Cerebellar nuclear complex (tissue), 1 donor: ENCODE data around the gene GET3.
A peak's percentile ranks its signal among the peaks of the same experiment; 100 is the strongest.
"Not testable (repeated sequence)": the region's sequence is repeated elsewhere in the genome, so short reads cannot be mapped to it uniquely, and the experiment has no call there.

ENCODE experiments used
- DNase-seq, 2 experiments: peaks; one replicate each; lab custom pipeline; 2025; lab: John Stamatoyannopoulos, UW

The GET3 gene

DNA sequence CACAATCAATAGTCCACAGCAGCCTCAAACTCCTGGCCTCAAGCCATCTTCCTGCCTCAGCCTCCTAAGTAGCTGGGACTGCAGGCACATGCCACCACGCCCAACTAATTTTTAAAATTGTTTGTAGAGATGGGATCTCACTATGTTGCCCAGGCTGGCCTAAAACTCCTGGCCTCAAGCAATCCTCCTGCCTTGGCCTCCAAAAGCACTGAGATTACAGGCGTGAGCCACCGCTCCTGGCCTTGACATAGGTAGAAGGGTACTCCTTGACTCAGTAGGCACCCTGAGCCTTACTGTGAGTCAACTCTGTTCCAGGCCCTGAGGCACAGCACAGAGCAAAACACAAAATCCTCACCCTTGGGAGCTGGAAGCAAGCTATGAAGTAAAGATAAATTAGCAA is 21.4 kb upstream of the GET3 start:
- DNase-seq = no peak

DNA sequence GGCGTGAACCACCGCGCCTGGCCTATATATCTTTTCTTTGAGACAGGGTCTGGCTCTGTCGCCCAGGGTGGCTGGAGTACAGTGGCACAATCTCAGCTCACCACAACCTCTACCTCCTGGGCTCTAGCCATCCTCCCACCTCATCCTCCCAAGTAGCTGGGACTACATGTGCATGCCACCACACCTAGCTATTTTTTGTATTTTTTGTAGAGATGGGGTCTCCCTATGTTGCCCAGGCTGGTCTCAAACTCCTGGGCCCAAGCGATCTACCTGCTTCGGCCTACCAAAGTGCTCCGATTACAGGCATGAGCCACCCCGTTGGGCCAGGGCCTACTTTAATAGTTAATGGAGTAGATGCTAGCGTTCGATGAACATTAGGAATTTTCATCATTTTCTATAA is 17.0 kb upstream of the GET3 start:
- DNase-seq = no peak

DNA sequence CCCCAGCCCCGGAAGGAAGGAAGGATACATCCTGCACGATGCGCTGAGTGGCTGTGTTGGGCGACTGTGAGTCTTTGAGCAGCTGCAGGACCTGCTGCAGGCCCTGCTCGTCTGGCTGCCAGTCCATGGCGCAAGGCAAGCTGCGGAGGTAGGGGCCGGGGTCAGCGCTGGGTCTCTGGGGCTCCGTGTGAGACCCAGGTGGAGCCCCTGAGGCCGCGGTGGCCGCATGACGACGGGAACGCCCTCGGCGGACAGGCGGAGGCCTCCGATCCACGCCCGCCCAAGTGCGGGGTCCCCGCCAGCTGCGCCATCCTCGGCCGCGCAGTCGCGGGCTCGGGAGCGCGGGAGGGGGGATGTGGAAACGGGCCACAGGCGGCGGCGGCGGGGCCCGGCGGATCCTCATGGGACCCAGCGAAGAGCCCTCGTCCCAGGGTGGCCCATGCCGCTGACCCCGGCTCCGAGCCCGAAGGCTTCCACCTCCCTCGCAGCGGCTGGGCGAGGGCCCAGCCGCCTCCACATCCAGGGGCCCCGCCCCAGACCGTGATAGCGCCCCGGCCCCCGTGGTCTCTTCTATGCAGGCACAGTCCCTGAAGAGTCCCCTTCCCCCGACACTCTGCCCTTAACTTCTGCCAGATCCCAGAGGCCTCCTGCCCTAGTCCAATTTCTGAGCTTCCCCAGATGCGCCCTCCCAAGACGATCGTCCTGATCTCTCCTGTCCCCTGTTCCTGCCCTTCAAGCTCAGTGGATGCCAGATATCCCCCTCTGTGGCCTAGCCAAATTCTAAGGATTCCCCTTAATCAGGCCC is 16.2 kb upstream of the GET3 start:
- no peak for DNase-seq

DNA sequence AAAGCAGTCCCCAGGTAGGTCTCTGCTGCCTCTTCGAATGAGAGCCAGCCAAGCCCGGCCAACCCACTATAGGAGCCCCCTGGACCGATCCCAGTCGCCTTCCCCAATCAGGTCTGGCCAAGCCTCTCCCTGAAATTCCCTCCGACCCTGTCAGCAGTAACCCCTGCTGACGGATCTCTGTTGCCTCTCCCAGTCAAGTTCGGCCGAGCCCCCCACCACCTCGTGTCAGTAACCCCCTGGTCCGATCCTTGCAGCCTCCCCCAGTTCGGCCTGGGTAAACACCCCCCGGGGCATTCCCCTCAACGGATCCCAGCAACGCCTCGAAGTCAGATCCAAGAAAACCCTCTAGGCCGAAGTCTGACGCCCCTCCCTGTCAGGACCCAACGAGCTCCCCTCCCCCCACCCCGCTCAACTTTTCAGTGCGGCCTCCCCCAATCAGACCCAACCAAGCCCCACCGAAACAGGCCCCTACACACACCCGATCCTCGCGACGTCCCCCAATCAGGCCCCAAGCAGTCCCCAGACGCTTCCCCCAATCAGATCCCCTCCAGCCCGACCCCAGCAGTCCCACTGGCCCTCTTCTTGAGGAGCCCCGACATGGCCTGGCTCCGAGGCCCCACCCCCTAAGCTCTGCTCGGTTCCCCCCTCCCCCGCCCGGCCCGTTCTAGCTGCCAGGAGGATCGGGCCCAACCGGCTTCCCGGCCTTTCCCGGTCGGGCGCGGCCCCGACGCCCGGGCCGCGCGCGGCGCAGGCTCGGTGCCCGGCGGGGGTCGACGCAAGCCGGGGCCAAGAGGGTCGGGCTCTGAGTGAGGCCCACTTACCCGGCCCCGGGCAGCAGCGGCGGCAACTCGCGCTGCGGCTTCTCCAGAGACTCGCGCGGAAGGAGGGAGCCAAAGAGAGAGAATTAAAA is 15.4 kb upstream of the GET3 start:
- no peak for DNase-seq

DNA sequence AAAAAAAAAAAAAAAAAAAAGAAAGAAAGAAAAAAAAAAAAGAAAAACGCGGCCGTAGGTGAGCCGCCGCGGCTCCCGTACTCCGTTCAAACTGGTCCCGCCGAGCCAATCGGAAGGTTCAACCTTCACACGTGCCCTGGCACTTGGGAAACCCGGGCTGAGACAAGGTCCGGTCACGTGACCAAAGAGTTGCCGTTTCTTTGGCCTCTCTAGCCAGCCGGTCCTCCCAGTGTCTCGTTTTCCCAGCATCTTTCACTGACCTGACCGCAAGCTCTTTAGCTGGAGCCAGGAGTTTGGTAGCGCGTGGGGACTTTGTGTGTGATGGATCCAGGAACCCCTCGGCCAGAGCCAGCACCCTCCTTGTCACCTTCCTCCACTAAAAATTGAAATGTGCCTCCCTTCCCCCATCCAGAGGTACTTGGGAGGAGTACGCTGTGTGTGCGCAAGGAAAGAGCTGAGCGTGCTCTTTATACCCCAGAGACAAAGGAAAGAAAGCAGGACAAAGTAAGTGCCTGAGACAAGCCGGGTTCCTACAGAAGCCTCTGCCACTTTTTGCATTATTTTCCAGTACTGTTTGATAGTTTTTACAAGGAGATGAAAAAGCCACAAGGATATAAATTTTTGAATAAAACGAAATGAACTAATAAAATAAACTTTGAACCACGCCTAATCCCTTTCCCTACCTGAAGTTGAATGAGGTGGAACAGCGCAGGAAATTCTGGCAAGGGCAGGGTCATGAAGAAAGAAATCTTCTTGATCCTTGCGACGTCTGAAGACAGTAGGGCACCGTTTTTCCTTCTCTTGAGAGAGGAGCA is 14.5 kb upstream of the GET3 start:
- DNase-seq = peak; percentile 40 to 84

DNA sequence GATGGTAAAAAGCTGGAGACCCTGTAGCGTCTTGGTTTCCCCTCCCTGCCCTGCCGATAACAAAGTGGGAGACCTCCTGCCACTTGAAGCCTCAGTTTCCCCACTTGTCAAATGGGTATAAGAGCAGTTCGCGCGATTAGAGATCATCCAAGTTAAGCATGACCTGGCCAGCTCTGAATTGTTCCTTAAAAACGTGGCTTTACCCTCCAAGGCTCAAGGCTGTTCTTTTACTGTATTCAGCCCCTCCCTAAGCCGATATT is 14.0 kb upstream of the GET3 start:
- no peak for DNase-seq

DNA sequence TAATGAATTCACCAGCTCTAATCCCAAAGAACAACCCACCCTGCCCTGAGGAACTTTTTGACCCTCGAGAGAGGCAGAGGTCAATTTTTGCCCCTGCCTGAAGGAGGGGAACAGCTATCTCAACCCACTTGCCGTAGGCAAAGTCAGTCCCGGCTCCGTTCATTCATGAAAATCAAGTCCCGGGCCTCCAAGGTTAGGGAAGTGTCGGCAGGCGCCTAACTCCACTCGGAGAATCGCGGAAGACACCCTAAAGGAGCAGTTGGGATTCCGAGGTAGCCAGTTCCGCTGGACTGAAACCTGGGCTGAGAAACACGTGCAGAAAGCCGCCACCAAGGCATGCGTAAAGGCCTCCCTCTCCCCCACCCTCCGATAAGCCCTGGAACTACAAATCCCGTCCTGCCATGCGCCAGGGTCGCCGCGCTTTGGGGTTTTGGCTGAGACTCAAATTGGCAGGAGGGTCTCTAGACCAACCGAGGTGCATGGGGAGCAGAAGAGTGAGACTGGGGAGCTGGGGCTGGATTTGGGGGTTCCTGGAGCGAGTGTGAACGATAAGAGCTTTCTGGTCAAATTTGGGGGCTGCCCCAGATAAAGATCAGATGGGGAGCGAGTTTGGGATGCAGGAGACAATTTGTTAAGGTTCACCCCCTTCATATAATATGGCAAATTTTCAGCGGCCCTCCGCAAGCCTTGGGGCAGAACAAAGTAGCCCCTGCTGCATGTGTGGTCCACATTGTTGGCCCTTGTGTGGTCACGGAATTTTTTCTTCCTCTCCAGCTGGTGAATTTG is 13.5 kb upstream of the GET3 start, which contains the start of gene TNPO2:
Gene TNPO2 (minus strand): TSS at position 292 of the 786 bp plus-strand sequence. CDS start 2,955 bp downstream, outside the sequence.
- peak in 1 of 2 experiments; percentile 1 for DNase-seq

DNA sequence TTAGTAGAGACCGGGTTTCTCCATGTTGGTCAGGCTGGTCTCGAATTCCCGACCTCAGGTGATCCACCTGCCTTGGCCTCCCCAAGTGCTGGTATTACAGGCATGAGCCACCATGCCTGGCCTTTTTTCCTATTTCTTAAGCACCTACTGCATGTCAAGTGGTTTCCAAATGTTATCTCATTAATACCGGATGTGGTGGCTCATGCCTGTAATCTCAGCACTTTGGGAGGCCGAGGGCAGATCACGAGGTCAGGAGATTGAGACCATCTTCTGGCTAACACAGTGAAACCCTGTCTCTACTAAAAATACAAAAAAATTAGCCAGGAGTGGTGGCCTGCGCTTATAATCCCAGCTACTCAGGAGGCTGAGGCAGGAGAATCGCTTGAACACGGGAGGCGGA is 11.7 kb upstream of the GET3 start:
- DNase-seq = not testable (repeated sequence)

DNA sequence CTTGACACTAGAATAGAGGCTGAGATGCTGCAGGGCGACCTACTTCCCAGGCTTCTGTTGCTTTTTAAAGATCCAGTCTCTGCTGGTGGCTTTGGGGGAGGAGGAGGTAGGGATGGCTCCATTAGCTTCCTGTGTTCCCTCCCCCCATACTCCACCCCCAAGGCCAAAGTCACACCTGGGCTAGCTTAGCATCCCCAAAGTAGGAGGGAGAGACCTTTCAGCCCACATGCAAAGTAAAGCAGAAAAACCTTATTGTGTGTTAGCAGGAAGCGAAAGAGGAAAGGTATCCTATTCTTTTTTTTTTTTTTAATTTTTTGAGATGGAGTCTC is 10.3 kb upstream of the GET3 start:
- no peak for DNase-seq

DNA sequence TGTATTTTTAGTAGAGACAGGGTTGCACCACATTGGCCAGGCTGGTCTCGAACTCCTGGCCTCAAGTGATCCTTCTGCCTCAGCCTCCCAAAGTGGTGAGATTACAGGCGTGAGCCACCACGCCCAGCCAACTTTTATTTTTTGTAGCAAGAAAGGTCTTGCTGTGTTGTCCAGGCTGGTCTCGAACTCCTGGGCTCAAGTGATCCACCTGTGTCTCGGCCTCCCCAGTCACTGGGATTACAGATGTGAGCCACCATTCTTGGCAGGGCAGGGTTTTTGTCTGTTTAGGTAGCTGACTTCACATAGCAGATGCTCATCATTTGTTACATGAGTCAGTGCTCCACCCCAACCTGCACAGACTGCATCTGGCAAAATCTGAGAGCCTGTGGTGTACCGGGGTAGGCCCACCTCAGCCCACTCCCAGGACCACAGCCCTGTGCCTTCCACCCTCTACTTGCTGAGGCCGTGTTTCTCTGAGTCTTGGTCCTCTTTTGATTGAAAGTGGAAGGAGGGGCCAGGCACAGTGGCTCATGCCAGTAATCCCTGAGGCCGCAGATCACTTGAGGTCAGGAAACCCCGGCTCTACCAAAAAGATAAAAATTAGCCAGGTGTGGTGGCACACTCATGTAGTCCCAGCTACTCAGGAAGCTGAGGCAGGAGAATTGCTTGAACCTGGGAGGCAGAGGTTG is 9.4 kb upstream of the GET3 start:
- no peak for DNase-seq

DNA sequence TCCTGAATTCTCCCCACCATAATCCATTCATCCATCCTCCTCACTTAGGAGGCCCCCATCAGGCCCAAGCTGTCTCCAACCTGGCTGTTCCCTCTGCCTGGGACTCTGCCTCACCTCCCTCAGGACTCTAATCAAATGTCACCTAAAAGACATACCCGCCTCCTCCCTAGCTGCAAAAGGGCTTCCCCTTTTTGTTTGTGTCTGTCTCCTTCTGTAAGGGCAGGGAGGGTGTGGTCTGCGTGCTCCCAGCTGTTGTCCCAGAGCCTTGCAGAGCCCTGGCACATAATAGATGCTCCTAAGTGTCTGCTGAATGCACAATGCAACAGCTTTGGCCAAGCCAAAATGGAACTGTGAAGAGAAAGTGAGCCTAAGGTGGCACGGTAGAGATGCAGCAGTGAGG is 7.2 kb upstream of the GET3 start:
- DNase-seq = no peak

DNA sequence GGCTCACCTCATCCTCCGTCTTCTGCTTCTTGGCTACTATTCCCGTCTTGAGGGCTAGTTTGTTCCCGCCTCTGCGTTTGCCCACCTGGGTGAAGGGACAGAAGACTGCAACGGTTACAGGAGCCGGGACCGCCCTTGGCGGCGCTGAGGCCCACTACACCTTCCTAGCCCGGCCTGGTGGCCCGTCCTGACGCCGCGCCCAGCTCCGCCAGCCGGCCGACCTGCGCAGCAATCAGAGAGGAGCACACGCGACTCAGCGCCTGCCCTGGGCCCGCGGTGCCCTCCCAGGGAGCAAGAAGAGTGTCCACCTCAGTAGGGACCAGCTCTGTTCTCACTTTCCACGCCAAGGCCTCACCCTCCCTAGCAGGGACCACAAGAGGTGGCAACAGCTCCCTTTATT is 6.0 kb upstream of the GET3 start:
- no peak for DNase-seq

DNA sequence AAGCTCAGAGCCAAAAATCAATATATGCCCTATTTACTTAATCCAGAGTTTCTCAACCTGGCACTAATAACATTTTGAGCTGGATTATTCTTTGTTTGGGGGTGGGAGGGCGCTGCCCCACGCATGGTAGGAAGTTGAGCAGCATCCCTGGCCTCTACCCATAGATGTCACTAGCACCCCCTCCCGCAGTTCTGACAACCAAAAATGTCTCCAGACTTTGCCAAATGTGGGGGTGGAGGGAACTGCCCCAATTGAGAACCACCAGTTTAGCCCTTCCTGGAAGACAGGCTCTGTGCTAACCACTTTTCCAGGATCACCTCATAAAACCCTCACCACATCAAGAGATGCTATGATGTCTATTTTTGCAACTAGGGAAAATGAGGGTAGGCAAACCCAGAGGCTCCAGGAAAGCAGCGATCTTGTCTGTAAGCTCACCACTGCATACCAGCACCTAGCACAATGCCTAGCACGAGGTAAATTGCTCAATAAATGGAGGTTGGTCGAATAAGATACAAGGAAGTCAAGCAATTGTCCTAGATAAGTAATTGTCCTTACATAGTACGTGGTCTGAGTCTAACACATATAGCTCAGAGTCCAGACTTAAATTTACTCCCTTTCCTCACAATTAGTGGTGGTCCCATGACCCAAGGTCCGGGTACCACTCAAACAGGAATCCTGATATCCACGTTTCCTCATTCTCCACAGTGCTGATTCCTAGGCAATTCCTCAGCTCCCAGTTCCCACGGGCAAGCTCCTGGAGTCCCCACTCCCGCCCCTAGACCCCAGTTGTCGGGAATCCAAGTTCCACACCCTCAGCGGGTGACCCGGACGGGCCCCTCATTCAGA is 3.7 kb upstream of the GET3 start:
- DNase-seq = no peak

DNA sequence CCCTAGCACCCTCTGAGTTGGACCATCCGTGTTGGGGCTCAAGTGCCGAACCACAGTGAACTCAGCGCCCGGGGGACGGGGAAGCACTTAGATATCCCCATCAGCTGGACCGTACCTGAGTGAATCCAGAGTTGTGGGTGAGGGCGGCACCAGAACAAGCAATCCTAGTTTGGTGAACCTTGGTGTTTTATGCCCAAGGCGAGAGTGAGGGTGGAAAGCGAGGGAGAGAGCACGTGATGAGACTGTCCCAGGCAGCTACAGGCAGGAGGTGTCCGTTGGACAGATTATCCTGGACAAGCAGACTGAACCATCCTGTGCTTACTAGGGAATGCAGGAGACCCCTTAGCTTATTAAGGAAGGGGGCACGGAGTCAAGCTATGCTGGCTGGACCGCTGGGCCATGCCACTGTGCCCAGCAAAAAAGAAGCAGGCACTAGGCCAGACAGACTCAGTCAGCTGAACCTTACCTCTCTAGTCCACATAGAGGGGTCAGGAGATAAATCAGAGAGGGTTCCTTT is 596 bp downstream of the GET3 start:
- DNase-seq = no peak

DNA sequence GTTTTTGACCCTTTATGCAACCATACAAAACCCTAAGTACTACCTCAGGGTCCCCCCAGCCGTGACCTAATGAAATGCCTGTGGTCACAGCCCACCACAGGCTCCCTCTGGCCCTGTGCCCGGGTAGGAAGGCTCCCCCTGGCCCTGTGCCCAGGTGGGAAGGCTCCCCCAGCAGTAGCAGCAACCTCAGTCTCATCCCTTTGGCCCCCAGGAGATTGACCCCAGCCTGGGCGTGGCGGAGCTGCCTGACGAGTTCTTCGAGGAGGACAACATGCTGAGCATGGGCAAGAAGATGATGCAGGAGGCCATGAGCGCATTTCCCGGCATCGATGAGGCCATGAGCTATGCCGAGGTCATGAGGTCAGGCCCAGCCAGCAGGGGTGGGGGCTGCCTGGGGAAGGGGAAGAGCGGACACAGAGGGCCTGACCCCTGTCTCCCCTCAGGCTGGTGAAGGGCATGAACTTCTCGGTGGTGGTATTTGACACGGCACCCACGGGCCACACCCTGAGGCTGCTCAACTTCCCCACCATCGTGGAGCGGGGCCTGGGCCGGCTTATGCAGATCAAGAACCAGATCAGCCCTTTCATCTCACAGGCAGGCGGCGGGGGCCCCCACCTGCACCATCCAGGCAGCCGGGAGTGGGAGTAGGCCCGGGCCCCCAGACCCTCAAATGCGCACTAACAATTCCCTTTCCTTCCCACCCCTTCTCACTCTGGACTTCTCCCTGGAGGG is 8.0 kb downstream of the GET3 start:
- DNase-seq = no peak

DNA sequence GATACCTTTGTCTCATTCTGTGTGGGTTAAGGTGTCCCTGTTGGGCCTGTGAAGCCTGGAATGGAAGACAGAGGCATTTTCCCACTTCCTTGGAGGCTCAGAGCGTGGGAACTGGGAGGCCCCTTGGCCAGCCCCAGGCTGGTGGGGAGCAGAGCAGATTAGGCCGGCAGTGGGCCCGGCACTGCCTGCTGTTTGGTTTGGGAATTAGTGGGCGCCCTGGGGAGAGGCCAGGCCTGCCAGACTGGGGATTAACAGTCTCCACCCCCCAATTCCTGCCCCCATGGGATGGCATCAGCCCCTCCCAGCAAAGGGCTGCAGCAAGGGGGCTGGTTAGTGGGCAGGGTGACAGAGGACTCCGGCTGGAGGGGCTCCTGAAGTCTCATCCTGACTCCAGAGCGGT is 11.2 kb downstream of the GET3 start:
- no peak for DNase-seq

DNA sequence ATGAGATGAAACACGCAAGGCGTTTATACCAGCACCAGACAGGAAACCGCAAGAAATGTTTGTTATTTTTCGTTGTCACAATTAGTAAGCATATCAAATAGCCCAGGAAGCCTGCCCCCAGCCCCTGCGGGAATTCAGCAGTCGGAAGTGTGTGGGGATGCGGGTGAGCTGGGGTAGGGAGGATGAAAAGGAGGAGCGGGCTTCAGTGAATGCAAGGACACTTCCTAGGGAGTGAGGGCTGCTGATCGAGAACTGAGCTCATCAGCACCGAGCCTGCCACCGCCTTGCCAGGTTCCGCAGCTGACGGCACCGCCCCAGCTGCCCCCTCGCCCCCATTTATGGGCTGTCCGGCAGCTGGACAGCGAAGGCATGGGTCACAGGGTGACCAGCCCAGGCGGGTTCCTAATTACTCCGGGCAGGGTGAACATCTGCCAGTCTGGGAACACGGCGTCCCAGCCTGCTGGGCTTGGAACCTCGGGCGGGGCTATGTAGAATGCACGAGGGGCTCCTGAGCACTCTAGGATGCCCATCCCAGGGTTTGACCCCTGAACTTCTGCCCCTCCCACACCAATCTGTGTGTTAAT is 12.7 kb downstream of the GET3 start:
- DNase-seq = no peak

DNA sequence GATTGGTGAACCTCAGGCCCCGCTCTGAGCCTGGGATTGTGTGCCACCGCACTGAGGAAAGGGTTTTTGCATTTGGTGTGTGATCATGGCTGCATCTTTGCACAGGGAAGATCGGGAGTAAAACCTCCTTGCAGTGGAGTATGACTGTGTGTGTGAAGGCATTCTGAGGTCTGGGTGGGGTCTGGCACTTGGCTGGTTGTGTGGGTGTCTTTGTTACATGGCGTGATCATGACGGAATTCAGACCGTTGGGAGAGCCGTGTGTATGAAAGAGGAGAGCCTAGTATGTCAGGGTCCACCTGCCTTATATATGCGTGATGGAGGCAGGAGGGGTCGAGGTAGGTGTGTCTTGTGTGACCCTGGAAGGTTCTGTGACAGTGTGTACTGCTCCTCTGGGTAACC is 13.6 kb downstream of the GET3 start:
- no peak for DNase-seq

DNA sequence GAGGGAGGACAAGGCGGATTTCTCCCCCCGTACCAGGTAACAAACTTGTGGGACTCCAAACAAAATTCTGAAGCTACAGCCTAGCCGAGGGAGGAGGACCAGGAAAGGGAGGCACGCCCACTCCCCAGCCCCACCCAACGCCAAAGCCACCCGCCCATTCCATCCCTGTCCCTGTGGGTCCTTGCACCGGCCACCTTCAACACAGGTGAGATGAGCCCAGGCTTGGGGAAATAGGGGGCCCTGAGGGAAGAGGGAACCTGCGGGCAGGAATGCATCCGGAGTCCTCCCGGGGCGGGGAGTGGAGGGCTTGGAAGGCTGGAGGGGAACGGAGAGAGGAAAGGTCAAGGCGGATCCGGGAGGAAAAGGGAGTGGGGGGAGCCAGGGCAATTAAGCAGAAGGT is 14.3 kb downstream of the GET3 start, which contains the start of gene BEST2:
Gene BEST2 (plus strand): TSS at position 157 of the 400 bp plus-strand sequence. CDS start 802 bp downstream, outside the sequence.
- no peak for DNase-seq
